ENCODE measurements around the gene SIPA1L3. TPM values are rescaled to one million over a fixed set of nuclear protein-coding genes. Genes with fewer than 3 reads are reported as not detected.

Gene SIPA1L3
- total RNA-seq, 2 experiments from 2014 or later, result 15.5 to 17.7 TPM

- Histone ChIP-seq H3K9me3 (ENCODE audit: control insufficient read depth in 1 of 2, insufficient read depth in 1 of 2, low read length in 2 of 2) (peaks cover 20 to 52% of the 10 kb centered on the region in 2 experiments), H3K27ac (ENCODE audit: low read depth in 1 of 2, low read length in 2 of 2) (no peak overlapping the region), H3K4me1 (ENCODE audit: insufficient read depth, low read length) (no peaks in the 10 kb centered on the region), H3K4me3 (ENCODE audit: low read length) (no peak overlapping the region), H3K27me3 (ENCODE audit: control insufficient read depth in 1 of 2, insufficient read depth in 2 of 2, low read length in 2 of 2) (no peaks in the 10 kb centered on the region), H3K36me3 (ENCODE audit: insufficient read depth, low read length) (no peaks in the 10 kb centered on the region)
- Mint-ChIP-seq H3K36me3 (ENCODE audit: low read depth) (peaks cover 38% of the 10 kb centered on the region), H3K27me3 (no peaks in the 10 kb centered on the region), H3K9me3 (peaks cover 6% of the 10 kb centered on the region), H3K27ac (no peak overlapping the region), H3K4me3 (no peak overlapping the region), H3K4me1 (ENCODE audit: low read depth) (no peaks in the 10 kb centered on the region)
- intact Hi-C loops (cut with DNase I, micrococcal nuclease), result no loop called here
- no peak for DNase-seq
- ChIA-PET POLR2A (no interaction called here), CTCF (no interaction called here)
- no peak for TF ChIP-seq CTCF (IDR thresholded peaks at IDR 0.05)
- ATAC-seq (ENCODE audit: poor library complexity), result no peak
These were observed 59.7 kb downstream of the SIPA1L3 start for GRCh38 chr19:37966662-37967231.

GRCh38 chr19:37969695-37970094 lies 62.7 kb downstream of the SIPA1L3 start:
- DNase-seq, result no peak
- Histone ChIP-seq H3K4me1 (ENCODE audit: insufficient read depth, low read length) (no peaks in the 10 kb centered on the region), H3K27ac (ENCODE audit: low read depth in 1 of 2, low read length in 2 of 2) (no peak overlapping the region), H3K4me3 (ENCODE audit: low read length) (no peak overlapping the region), H3K36me3 (ENCODE audit: insufficient read depth, low read length) (no peaks in the 10 kb centered on the region), H3K27me3 (ENCODE audit: control insufficient read depth in 1 of 2, insufficient read depth in 2 of 2, low read length in 2 of 2) (no peaks in the 10 kb centered on the region), H3K9me3 (ENCODE audit: control insufficient read depth in 1 of 2, insufficient read depth in 1 of 2, low read length in 2 of 2) (peaks cover 20 to 50% of the 10 kb centered on the region in 2 experiments)
- H3K27ac Mint-ChIP-seq, result no peak overlapping the region
- H3K4me3 Mint-ChIP-seq, result no peak overlapping the region
- TF ChIP-seq CTCF (IDR thresholded peaks at IDR 0.05), result no peak
- ChIA-PET POLR2A (no interaction called here), CTCF (no interaction called here)
- intact Hi-C loops (cut with DNase I, micrococcal nuclease), result no loop called here
- H3K4me1 Mint-ChIP-seq (ENCODE audit: low read depth), result no peaks in the 10 kb centered on the region
- peaks cover 45% of the 10 kb centered on the region for H3K36me3 Mint-ChIP-seq (ENCODE audit: low read depth)
- no peaks in the 10 kb centered on the region for H3K27me3 Mint-ChIP-seq
- no peak for ATAC-seq (ENCODE audit: poor library complexity)
- H3K9me3 Mint-ChIP-seq, result peaks cover 6% of the 10 kb centered on the region

GRCh38 chr19:37970699-37971098 lies 63.7 kb downstream of the SIPA1L3 start:
- Histone ChIP-seq H3K4me1 (ENCODE audit: insufficient read depth, low read length) (no peaks in the 10 kb centered on the region), H3K9me3 (ENCODE audit: control insufficient read depth in 1 of 2, insufficient read depth in 1 of 2, low read length in 2 of 2) (peaks cover 20 to 55% of the 10 kb centered on the region in 2 experiments), H3K4me3 (ENCODE audit: low read length) (no peak overlapping the region), H3K36me3 (ENCODE audit: insufficient read depth, low read length) (no peaks in the 10 kb centered on the region), H3K27ac (ENCODE audit: low read depth in 1 of 2, low read length in 2 of 2) (no peak overlapping the region), H3K27me3 (ENCODE audit: control insufficient read depth in 1 of 2, insufficient read depth in 2 of 2, low read length in 2 of 2) (no peaks in the 10 kb centered on the region)
- no peaks in the 10 kb centered on the region for H3K4me1 Mint-ChIP-seq (ENCODE audit: low read depth)
- ATAC-seq (ENCODE audit: poor library complexity), result no peak
- no peak for TF ChIP-seq CTCF (IDR thresholded peaks at IDR 0.05)
- peaks cover 43% of the 10 kb centered on the region for H3K36me3 Mint-ChIP-seq (ENCODE audit: low read depth)
- intact Hi-C loops (cut with DNase I, micrococcal nuclease), result no loop called here
- POLR2A ChIA-PET, result no interaction called here
- DNase-seq, result no peak
- H3K9me3 Mint-ChIP-seq, result peaks cover 6% of the 10 kb centered on the region
- CTCF ChIA-PET, result no interaction called here
- H3K27me3 Mint-ChIP-seq, result no peaks in the 10 kb centered on the region
- H3K27ac Mint-ChIP-seq, result no peak overlapping the region
- H3K4me3 Mint-ChIP-seq, result no peak overlapping the region
